Activated CD8-positive, alpha-beta memory T cell treated with anti-CD3 and anti-CD28 coated beads, Interleukin-2, amount 50 U/mL, for 48 hours (primary cell): ENCODE data around the gene GPNMB.
A peak's percentile ranks its signal among the peaks of the same experiment; 100 is the strongest.

Experiments used
- DNase-seq: peaks from one replicate; pipeline ENCODE4 v3.0.0-alpha.2; 2020

GPNMB gene

GRCh38 chr7:23275912-23276311, 29.3 kb downstream of the GPNMB start:
- DNase-seq, result no peak

GRCh38 chr7:23276376-23276775, 29.8 kb downstream of the GPNMB start:
- no peak for DNase-seq

- DNase-seq, result no peak
These were observed 30.4 kb downstream of the GPNMB start for GRCh38 chr7:23276947-23277346.

DNA sequence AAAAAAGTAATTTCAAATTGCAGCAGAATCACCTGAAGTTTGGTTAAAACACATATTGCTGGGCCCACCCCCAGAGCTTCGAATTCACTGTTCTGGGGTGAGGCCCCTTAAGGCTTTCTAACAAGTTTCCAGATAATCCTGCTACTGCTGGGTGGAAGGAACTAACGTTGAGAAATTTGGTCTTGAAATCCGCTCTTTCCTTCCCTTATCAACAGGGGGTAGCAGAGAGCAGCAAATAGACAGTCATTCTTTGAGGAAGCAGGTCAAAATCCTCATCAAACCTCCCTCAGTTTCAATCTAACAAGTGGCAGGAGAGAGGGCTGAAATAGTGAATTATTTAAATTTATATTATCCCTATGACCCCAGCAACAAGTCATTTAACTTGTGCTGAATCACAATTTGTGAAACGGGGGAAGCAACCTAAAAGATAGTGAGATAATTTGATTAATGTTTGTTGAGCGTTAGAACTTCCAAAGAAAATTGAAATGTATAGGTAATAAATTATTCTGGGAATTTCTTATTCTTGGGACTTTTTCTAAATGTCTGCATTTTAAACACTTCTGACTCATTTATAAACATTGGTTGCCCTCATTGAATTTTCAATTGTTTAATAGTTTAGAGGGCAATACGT, 30.9 kb downstream of the GPNMB start:
- no peak for DNase-seq

GRCh38 chr7:23279819-23280525, 33.4 kb downstream of the GPNMB start:
- no peak for DNase-seq

DNA sequence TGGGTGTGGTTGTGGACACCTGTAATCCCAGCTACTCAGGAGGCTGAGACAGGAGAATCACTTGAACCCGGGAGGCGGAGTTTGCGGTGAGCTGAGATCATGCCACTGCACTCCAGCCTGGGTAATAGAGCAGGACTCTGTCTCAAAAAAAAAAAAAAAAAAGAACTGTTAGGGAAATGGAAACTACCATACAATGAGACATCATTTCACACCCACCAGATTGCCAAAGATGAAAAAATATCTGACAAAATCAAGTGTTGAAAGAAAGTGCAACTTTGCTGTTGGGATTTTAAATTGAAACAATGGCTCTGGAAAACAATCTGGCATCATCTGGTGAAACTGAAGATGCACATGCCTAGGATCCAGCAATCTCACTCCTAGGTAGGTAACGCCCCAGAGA, 36.5 kb downstream of the GPNMB start:
- no peak for DNase-seq

DNA sequence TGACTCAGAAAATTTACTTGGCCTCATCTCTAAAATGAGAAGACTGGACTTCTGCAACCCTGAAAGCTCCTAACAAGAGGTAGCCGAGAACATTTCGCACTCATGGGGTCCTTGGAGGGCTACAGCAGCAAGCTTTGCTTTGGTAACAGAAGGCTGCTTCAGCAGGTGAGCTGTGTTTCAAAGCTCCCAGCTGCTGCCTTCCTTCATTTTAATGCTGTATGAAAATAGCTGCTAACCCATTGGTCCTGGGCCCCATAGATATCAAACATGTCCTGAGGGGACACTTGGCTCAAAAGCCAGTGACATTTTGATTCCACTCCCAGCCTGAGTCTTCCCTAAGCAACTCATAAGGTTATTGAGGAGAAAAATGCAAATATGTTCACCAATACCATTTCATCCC, 38.3 kb downstream of the GPNMB start:
- no peak for DNase-seq

GRCh38 chr7:23285657-23286646, 39.4 kb downstream of the GPNMB start:
- no peak for DNase-seq

DNA sequence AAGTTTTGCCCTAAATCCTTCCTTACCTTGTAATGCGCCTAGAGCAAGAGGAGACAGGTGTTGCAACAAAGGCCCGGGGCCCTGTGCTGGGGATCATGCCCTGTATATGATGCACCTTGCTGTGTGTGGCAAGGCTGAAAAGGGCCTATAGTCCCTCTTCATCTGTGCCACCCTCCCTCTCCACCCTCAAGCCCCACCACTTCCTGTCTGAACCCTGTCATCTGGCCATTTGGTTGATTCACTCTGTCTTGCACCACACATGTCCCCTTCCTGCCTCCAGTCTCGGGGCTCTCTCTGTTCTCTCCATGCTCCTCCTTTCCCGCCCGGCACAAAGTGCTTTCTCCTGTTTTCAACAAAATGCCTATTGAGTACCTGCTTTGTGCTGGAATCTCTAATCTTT, 41.0 kb downstream of the GPNMB start:
- DNase-seq, result no peak

GRCh38 chr7:23290993-23291392, 44.4 kb downstream of the GPNMB start:
- DNase-seq, result no peak

DNA sequence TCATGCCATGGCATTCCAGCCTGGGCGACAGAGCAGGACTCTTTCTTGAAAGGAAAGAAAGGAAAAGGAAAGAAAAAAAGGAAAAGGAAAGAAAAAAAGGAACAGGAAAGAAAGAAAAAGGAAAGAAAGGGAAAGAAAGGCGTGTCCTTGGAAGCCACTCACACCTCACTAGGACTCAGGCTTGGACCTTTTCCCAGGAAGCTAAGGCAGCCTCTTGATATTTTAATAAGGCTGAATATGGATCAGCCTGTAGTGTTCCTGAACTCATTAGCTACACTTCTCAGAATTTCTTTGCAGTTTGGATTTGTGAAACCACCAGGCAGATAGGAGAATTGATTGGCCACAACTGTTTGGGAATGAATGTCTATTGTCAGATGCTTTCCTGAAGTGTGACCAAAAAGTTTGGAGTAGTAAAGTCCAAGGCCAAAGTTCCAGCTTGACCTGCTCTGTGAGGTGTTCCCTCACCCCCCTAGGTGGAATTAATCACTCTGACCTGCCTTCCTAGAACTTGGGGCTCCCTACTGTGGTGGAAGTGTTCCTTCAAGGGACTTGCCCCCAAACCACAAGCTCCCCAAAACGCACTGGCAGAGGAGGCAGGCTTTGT, 45.5 kb downstream of the GPNMB start:
- DNase-seq, result no peak

DNA sequence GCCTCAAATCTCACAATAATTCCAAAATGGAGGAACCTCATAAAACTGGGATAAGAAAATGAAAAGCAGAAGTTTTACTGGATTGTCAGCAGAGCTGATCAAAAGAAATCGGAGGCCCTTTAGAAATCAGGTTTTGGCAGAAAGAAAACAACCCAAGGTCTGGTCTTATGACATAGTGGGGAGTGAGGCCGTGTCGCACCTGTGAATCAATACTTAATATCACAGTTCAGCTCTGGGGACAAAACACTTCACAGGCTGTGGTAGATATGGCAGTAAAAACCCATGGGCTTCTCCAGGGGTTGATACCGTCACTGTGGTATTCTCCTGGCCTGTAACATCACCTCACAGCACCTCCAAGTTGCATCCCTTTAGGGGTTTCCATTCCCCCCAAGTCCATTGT, 46.0 kb downstream of the GPNMB start:
- no peak for DNase-seq

DNA sequence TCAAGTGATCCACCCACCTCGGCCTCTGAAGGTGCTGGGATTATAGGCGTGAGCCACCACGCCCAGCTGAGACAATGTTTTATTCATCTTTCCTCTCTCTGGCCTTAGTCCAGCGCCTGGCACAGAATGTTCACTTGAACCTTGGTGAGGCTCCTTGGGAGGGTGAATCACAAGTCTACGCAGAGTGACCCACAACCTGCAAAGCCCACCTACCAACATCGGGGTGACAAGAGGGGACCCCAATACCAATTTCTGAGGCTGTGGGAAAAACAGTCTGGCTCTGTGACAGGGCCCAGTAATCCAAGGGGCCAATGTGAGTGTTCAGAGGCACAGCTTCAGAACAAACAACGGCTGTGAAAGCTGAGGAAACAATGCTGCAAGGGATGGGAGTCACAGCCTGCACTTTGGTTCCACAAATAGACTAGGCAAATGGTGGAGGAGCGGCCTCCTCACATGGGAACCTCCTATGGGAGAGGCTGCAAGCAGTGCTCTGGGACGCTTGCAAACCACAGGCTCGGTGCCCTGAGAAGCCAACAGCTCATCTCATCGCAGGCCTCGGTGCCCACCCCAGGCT, 47.0 kb downstream of the GPNMB start:
- DNase-seq, result no peak

DNA sequence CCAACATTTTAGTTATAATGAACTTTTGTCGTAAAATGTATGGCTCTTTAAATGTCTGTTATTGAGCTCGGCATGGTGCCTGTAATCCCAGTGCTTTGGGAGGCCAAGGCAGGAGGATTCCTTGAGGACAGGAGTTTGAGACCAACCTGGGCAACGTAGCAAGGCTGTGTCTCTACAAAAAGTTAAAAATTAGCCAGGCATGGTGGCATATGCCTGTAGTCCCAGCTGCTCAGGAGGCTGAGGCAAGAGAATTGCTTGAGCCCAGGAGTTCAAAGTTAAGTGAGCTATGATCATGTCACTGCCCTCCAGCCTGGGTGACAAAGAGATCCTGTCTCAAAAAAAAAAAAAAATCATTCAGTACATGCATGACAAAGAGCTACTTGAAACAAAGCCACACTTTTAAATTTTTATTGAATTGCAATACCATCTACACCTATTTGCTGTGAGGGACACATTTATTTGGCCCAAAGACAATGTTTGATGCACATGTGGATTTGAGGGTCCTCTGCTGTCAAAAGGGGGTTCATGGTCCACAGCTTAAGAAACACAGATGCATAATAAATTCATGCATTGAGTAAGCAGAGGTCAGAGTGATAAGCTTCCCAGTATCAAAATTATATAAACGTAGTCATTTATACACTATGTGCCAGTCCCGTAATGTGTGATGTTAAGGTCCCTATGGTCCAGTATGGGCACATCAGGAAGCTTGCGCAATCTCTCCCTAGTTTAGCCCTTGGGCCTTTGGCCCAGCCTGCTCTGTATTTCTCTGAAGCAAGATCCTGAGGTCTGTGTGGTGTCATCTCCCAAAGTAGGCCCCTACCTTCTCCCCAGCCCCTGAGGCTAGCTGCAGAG, 48.2 kb downstream of the GPNMB start:
- no peak for DNase-seq

DNA sequence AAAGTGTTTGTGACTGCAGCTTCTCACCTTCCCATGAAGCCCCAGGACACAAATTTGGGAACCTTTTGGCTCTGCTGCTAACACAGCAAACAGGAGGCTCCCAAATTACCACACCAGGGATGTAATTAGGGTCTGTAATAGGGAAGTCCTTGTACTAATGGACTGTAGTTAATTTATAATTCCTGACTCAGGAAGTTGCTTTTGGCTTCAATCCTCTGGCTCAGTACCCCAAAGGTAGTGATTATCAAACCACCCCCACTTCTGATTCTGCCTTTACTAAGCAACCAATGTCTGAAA, 48.8 kb downstream of the GPNMB start:
- DNase-seq, result no peak

DNA sequence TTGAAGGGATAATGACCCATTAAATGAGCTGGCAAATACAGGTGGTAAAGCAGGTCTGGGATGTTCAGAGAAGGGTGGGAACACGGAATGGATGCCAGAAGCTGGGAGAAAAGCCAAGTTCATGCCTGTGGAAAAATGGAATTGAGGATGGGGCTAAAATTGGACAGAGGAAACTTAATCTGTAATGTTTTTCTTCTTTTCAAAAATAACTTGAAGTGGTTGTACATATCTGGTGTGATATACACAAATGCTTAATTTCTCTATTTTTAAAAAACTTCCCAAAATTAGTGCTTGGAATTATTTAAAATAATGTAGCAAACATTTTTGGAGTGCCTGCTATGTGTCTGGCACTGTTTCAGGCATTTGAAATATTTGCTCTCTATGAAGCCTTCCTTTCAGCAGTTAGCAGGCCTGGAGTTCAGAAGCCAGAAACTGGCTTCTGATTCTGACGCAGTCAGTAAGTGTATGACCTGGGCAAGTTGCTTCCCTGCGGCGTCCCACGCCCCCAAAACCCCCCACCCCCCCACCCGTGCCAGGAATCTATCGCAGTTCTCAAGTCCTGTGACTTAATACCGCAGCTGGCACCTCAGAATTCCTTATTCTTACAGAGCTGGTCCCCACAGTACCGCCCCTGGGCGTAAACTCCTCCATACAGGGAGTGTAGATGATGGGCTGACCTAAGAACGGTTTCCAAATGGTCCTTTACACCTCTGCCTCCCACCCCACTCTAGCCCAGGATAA, 51.7 kb downstream of the GPNMB start:
- no peak for DNase-seq

DNA sequence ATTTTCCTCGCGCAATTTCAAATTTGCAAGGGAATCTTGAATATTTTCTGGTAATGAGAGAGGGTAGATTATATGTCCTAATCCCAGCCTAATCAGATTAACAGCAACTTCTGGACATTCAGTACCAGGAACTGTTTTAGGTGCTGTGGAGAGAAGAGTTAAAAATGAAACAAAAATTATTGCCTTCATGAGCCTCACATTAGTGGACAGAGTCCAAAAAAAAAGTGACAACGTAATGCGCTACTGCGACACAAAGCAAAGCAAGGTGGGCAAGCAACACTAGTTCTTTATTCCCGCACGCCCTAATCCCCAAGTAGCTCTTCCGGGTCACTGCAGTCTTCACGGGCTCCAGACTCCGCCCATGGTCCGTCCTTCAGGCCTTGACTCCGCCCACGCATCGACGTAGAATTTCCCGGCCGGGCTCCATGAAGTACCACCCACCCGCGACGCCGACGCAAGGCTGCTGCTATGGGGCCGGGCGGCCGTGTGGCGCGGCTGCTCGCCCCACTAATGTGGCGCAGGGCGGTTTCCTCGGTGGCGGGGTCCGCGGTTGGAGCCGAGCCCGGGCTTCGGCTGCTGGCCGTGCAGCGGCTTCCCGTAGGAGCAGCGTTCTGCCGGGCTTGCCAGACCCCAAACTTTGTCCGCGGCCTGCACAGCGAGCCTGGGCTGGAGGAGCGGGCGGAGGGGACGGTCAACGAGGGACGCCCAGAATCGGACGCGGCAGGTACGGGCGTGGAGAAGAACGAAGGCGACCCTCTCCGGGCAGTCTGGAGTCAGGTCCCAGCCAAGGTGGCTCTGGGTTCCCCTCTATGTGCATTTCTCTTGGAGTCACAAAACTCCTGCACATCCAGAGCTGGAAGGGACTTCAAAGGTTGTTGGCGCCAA, 52.6 kb downstream of the GPNMB start, which contains the start of gene MALSU1:
Gene MALSU1 (plus strand): TSS at position 455 of the 885 bp plus-strand sequence. CDS start 14 bp downstream, at position 469.
- DNase-seq, result peak; percentile 99

GRCh38 chr7:23299770-23300300, 53.3 kb downstream of the GPNMB start:
- DNase-seq, result no peak

- no peak for DNase-seq
These were observed 60.5 kb downstream of the GPNMB start for GRCh38 chr7:23306936-23307521.
